ENCODE measurements around the gene YWHAQ. TPM values are rescaled to one million over a fixed set of nuclear protein-coding genes. Genes with fewer than 3 reads are reported as not detected.

The YWHAQ gene
- total RNA-seq, 6 experiments from 2014 or later = 70.4 to 105 (median 84.2) TPM

GRCh38 chr2:9538000-9538507 is 92.7 kb downstream of the YWHAQ start:
- Histone ChIP-seq H3K27ac (no peak overlapping the region), H3K27me3 (no peaks in the 10 kb centered on the region), H3K9me3 (no peaks in the 10 kb centered on the region), H3K4me3 (no peak overlapping the region), H3K4me1 (peaks cover 0 to 9% (median 4%) of the 10 kb centered on the region in 4 donors), H3K36me3 (no peaks in the 10 kb centered on the region)
- 52% methylated on average over 2 of the region's 2 CpGs for WGBS (ENCODE audit: insufficient coverage, low coverage, low lambda C conversion rate, missing lambda C conversion rate)
- intact Hi-C loops (cut with DNase I) = no loop called here
- no peak for DNase-seq
- ATAC-seq = peak in 3 of 4 donors; percentile 22 to 42 (median 41)
- TF ChIP-seq POLR2A (IDR thresholded peaks at IDR 0.05) = no peak
- no peak for TF ChIP-seq CTCF (IDR thresholded peaks at IDR 0.05)

- 91% methylated on average over 6 of the region's 6 CpGs for WGBS (ENCODE audit: insufficient coverage, low coverage, low lambda C conversion rate, missing lambda C conversion rate)
- Histone ChIP-seq H3K4me3 (no peak overlapping the region), H3K27me3 (no peaks in the 10 kb centered on the region), H3K36me3 (no peaks in the 10 kb centered on the region), H3K4me1 (peaks cover 0 to 9% (median 4%) of the 10 kb centered on the region in 4 donors), H3K9me3 (no peaks in the 10 kb centered on the region), H3K27ac (no peak overlapping the region)
- ATAC-seq = no peak
- intact Hi-C loops (cut with DNase I) = no loop called here
- no peak for DNase-seq
- no peak for TF ChIP-seq CTCF (IDR thresholded peaks at IDR 0.05)
- TF ChIP-seq POLR2A (IDR thresholded peaks at IDR 0.05) = no peak
Observed at GRCh38 chr2:9536504-9536903, 94.3 kb downstream of the YWHAQ start.

GRCh38 chr2:9535177-9535576 is 95.6 kb downstream of the YWHAQ start:
- intact Hi-C loops (cut with DNase I) = no loop called here

More at GRCh38 chr2:9535177-9535576, 95.6 kb downstream of the YWHAQ start:
- no peaks in the 10 kb centered on the region for H3K36me3 ChIP-seq
- H3K27me3 ChIP-seq = no peaks in the 10 kb centered on the region
- H3K9me3 ChIP-seq = no peaks in the 10 kb centered on the region
- TF ChIP-seq POLR2A (IDR thresholded peaks at IDR 0.05) = no peak
- TF ChIP-seq CTCF (IDR thresholded peaks at IDR 0.05) = no peak
- H3K27ac ChIP-seq = no peak overlapping the region
- DNase-seq (no peak), ATAC-seq (no peak)
- 33% methylated on average over 1 of the region's 1 CpG for WGBS (ENCODE audit: insufficient coverage, low coverage, low lambda C conversion rate, missing lambda C conversion rate)
- H3K4me1 ChIP-seq = peaks cover 0 to 9% (median 4%) of the 10 kb centered on the region in 4 donors
- H3K4me3 ChIP-seq = no peak overlapping the region

Small RNA genes lying within 50 kb of the gene (small RNA-seq; reads per million reads assigned to genes)
- gene RF00019 = 0 reads per million in 2 experiments

Other genes with a start within 250 kb of the YWHAQ start
- 10 to 100 TPM in 5 of 6 experiments, 1 to 10 TPM in 1; 9.6 to 28.5 (median 20.8) TPM for gene ITGB1BP1, start 207.5 kb downstream of the YWHAQ start, total RNA-seq
- 10 to 100 TPM; 10.6 to 21.2 (median 11.7) TPM for gene CPSF3, start 207.3 kb downstream of the YWHAQ start, total RNA-seq
- 10 to 100 TPM; 30.4 to 41.3 (median 33.6) TPM for gene IAH1, start 156.4 kb downstream of the YWHAQ start, total RNA-seq
- gene ADAM17, start 75.2 kb downstream of the YWHAQ start, total RNA-seq = 10 to 100 TPM in 1 of 6 experiments, 1 to 10 TPM in 5; 5.1 to 11.7 (median 6.6) TPM
- 1 to 10 TPM; 4.8 to 8.1 (median 6.6) TPM for gene TAF1B, start 212.5 kb upstream of the YWHAQ start, total RNA-seq